Embryonic facial prominence (tissue), 1 donor: ENCODE data around the gene SLC9A5.

ENCODE experiments used
- DNase-seq: peaks from one replicate; pipeline ENCODE4 v3.0.0-alpha.2; 2016; ENCODE audit errors: extremely low spot score

Gene SLC9A5

GRCh38 chr16:67311607-67312488 lies 63.1 kb downstream of the SLC9A5 start:
- DNase-seq: no peak

DNA sequence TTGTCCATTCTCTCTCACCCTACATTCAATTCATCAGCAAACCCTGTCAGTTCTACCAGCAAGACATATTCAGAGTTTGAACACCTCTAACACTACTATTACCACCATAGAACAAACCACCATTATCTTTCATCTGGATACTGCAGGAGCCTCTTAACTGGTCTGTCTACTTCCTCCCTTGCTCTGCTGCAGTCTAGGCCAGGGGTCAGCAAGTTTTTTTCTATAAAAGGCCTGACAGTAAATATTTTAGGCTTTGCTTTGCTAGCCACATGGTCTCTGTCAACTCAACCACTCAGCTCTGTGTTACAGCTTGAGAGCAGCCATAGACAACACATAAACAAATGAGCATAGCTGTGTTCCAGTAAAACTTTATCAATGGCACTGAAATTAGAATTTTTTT lies 63.9 kb downstream of the SLC9A5 start:
- DNase-seq: no peak

GRCh38 chr16:67317853-67318252 lies 69.1 kb downstream of the SLC9A5 start:
- no peak for DNase-seq
